ENCODE data around the gene SCN10A. TPM values are rescaled to one million over a fixed set of nuclear protein-coding genes. Genes with fewer than 3 reads are reported as not detected.

Gene SCN10A
- total RNA-seq (2022), result not detected in 2 replicates
- not detected for Bru-seq, nascent RNA
- BruChase-seq, experiment 1, labeled RNA remaining after a 2-hour chase, result percentile 2 among the genes with signal in this experiment
- BruChase-seq, experiment 2, labeled RNA remaining after a 6-hour chase, result not detected
- long read RNA-seq, result 0 reads

DNA sequence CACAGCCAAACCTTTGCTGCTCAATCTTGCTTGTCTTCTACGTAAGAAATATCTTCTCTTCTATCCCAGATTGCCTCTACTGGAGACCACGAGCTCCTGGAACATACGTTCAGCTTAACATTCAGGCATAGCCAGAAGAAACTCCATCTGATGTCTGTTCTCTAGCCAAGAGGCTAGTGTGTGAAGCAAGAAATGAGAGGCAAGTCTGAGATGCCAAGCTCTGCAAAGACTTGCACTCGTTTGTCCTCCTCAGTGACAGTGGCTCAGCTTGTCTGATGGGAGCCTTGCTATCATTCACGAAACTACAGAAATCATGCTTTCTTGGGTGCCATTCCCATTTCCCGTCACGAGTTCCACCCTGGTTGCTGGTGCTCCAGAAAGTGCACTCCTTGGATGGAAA, at the start of gene SCN10A:
SCN10A (minus strand) TSS at position 192 of the 400 bp plus-strand sequence. CDS start 22,207 bp downstream, outside the sequence.
- BruUV-seq (replicated peaks), result no TSS peak
- ChIA-PET CTCF (no interaction called here), POLR2A (no interaction called here)
- TF ChIP-seq, protein P1, sequence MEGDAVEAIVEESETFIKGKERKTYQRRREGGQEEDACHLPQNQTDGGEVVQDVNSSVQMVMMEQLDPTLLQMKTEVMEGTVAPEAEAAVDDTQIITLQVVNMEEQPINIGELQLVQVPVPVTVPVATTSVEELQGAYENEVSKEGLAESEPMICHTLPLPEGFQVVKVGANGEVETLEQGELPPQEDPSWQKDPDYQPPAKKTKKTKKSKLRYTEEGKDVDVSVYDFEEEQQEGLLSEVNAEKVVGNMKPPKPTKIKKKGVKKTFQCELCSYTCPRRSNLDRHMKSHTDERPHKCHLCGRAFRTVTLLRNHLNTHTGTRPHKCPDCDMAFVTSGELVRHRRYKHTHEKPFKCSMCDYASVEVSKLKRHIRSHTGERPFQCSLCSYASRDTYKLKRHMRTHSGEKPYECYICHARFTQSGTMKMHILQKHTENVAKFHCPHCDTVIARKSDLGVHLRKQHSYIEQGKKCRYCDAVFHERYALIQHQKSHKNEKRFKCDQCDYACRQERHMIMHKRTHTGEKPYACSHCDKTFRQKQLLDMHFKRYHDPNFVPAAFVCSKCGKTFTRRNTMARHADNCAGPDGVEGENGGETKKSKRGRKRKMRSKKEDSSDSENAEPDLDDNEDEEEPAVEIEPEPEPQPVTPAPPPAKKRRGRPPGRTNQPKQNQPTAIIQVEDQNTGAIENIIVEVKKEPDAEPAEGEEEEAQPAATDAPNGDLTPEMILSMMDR (IDR thresholded peaks at IDR 0.05; ENCODE audit: insufficient read depth in 1 of 2, low read depth in 1 of 2, low read length in 1 of 2, severe bottlenecking in 1 of 2, unreplicated experiment in 1 of 2), result no peak
- no peak within 1 kb of the TSS for H3K4me3 ChIP-seq (ENCODE audit: low read depth, low read length)
- intact Hi-C loops (cut with micrococcal nuclease; ENCODE audit: unreplicated experiment), result no loop called here
- 0 out of 2 replicates have a peak, but pooled peaks cover 1% of the 10 kb centered on the region for H3K27me3 ChIP-seq (replicated peaks; ENCODE audit: control insufficient read depth, insufficient read depth, low read length)
- no peaks in the 10 kb centered on the region for H3K4me1 Mint-ChIP-seq (ENCODE audit: low read depth, unreplicated experiment)
- H3K9me3 Mint-ChIP-seq (ENCODE audit: unreplicated experiment), result no peaks in the 10 kb centered on the region
- no peaks in the 10 kb centered on the region for H3K36me3 ChIP-seq (ENCODE audit: control insufficient read depth, insufficient read depth, low read length)
- no peak for DNase-seq
- no peak within 1 kb of the TSS for H3K27ac Mint-ChIP-seq (ENCODE audit: unreplicated experiment)
- H3K4me1 ChIP-seq, result no peaks in the 10 kb centered on the region
- H3K4me3 Mint-ChIP-seq (ENCODE audit: unreplicated experiment), result no peak within 1 kb of the TSS
- H3K36me3 Mint-ChIP-seq (ENCODE audit: insufficient read depth, unreplicated experiment), result no peaks in the 10 kb centered on the region
- H3K27me3 Mint-ChIP-seq (ENCODE audit: insufficient read depth, unreplicated experiment), result peaks cover 12% of the 10 kb centered on the region
- H3K9me3 ChIP-seq, result no peaks in the 10 kb centered on the region

DNA sequence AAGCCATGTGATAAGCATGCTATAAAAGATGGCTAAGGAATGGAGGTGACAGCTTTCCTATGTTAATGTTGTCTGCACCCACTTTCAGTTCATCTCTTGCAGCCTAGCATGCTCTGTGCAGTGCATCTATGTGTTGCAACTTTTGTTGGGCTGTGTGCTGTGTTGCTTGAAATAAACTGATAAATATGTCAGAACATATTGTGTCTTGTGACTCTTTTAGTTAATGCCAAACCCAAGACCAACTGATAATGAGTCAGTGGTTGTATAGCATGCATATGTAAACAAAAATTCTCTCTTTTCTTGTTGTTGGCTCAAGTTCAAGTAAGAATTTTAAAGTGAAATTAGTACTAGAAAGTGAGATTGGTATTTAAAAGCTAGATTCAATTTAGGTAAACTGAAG, 37.0 kb upstream of the SCN10A start:
- Histone ChIP-seq H3K36me3 (ENCODE audit: control insufficient read depth, insufficient read depth, low read length) (no peaks in the 10 kb centered on the region), H3K27me3 (replicated peaks; ENCODE audit: control insufficient read depth, insufficient read depth, low read length) (no peaks in the 10 kb centered on the region), H3K4me1 (no peaks in the 10 kb centered on the region), H3K9me3 (no peaks in the 10 kb centered on the region; the same call in 1 of the 2 replicates), H3K4me3 (ENCODE audit: low read depth, low read length) (no peak overlapping the region)
- ChIA-PET CTCF (no interaction called here), POLR2A (no interaction called here)
- peaks cover 7% of the 10 kb centered on the region for H3K27me3 Mint-ChIP-seq (ENCODE audit: insufficient read depth, unreplicated experiment)
- no peak for DNase-seq
- no peak overlapping the region for H3K27ac Mint-ChIP-seq (ENCODE audit: unreplicated experiment)
- no peaks in the 10 kb centered on the region for H3K4me1 Mint-ChIP-seq (ENCODE audit: low read depth, unreplicated experiment)
- intact Hi-C loops (cut with micrococcal nuclease; ENCODE audit: unreplicated experiment), result no loop called here
- no peak overlapping the region for H3K4me3 Mint-ChIP-seq (ENCODE audit: unreplicated experiment)
- H3K36me3 Mint-ChIP-seq (ENCODE audit: insufficient read depth, unreplicated experiment), result no peaks in the 10 kb centered on the region
- H3K9me3 Mint-ChIP-seq (ENCODE audit: unreplicated experiment), result no peaks in the 10 kb centered on the region
- TF ChIP-seq, protein P1 (IDR thresholded peaks at IDR 0.05; ENCODE audit: insufficient read depth in 1 of 2, low read depth in 1 of 2, low read length in 1 of 2, severe bottlenecking in 1 of 2, unreplicated experiment in 1 of 2), result no peak
- BruUV-seq (replicated peaks), result no TSS peak

DNA sequence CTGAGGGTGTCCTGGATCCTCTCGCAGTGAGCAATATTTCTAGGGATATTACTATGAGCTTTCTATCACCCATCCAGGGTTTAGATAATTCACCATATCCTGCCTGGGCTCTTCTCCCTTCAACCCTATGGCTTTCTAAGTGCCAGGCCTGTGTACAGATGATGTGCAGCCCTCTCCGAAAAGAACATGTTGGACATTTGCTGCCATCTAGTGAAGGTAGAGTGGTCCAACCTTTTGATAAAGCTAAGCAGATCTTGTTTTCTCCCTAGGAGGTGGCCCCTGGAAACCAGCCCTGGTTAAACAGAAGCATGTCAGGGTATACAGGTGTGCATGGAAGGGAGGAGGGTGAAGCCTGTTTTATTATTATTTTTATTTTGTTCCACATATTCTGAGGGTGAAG, 27.9 kb upstream of the SCN10A start:
- POLR2A ChIA-PET, result no interaction called here
- H3K9me3 ChIP-seq, result no peaks in the 10 kb centered on the region
- Mint-ChIP-seq H3K27me3 (ENCODE audit: insufficient read depth, unreplicated experiment) (peaks cover 14% of the 10 kb centered on the region), H3K4me1 (ENCODE audit: low read depth, unreplicated experiment) (no peaks in the 10 kb centered on the region), H3K36me3 (ENCODE audit: insufficient read depth, unreplicated experiment) (no peaks in the 10 kb centered on the region), H3K27ac (ENCODE audit: unreplicated experiment) (no peak overlapping the region), H3K9me3 (ENCODE audit: unreplicated experiment) (no peaks in the 10 kb centered on the region), H3K4me3 (ENCODE audit: unreplicated experiment) (no peak overlapping the region)
- peak in 1 of 2 experiments; percentile 17 for DNase-seq
- CTCF ChIA-PET, result interaction anchor here (0.6 to 1.0 kb wide), 6 partner anchors 107 to 323 kb away, joined by 3 to 5 read pairs (median 3); no protein-coding TSS in a partner anchor
- no peak overlapping the region for H3K4me3 ChIP-seq (ENCODE audit: low read depth, low read length)
- TF ChIP-seq, protein P1 (IDR thresholded peaks at IDR 0.05; ENCODE audit: insufficient read depth in 1 of 2, low read depth in 1 of 2, low read length in 1 of 2, severe bottlenecking in 1 of 2, unreplicated experiment in 1 of 2), result peak; percentile 34 to 37
- H3K4me1 ChIP-seq, result no peaks in the 10 kb centered on the region
- no peaks in the 10 kb centered on the region for H3K36me3 ChIP-seq (ENCODE audit: control insufficient read depth, insufficient read depth, low read length)
- no TSS peak for BruUV-seq (replicated peaks)
- intact Hi-C loops (cut with micrococcal nuclease; ENCODE audit: unreplicated experiment), result loop anchor here (5.0 to 10.0 kb wide), 2 partner anchors 89 to 322 kb away; no protein-coding TSS in a partner anchor
- H3K27me3 ChIP-seq (replicated peaks; ENCODE audit: control insufficient read depth, insufficient read depth, low read length), result no peaks in the 10 kb centered on the region

All from Caco-2 (cell line).